ENCODE data around the gene NCSTN.
A peak's percentile ranks its signal among the peaks of the same experiment; 100 is the strongest.

The NCSTN gene

GRCh38 chr1:160400223-160400645 lies 57.1 kb downstream of the NCSTN start, which contains the start of gene VANGL2:
Gene VANGL2 (plus strand): TSS chr1:160400564. CDS start chr1:160415838, 15,274 bp downstream.
- peak within 1 kb of the TSS; percentile 76 for H3K4me3 ChIP-seq (ENCODE audit: low read length)
- TF ChIP-seq CTCF (conservative IDR thresholded peaks at IDR 0.05; ENCODE audit: low read depth, low read length), result no peak
- no peak for DNase-seq (ENCODE audit: low read depth)

GRCh38 chr1:160400646-160401486 lies 57.7 kb downstream of the NCSTN start:
- peak overlapping the region; percentile 76 for H3K4me3 ChIP-seq (ENCODE audit: low read length)
- TF ChIP-seq CTCF (conservative IDR thresholded peaks at IDR 0.05; ENCODE audit: low read depth, low read length), result no peak
- DNase-seq (ENCODE audit: low read depth), result no peak

- H3K4me3 ChIP-seq (ENCODE audit: low read length), result peak overlapping the region; percentile 76
- no peak for TF ChIP-seq CTCF (conservative IDR thresholded peaks at IDR 0.05; ENCODE audit: low read depth, low read length)
Measured at GRCh38 chr1:160401487-160401805, 58.3 kb downstream of the NCSTN start.

GRCh38 chr1:160402001-160402795 lies 59.0 kb downstream of the NCSTN start:
- TF ChIP-seq CTCF (conservative IDR thresholded peaks at IDR 0.05; ENCODE audit: low read depth, low read length), result no peak
- no peak overlapping the region for H3K4me3 ChIP-seq (ENCODE audit: low read length)
- no peak for DNase-seq (ENCODE audit: low read depth)

More at GRCh38 chr1:160401487-160401805, 58.3 kb downstream of the NCSTN start:
- no peak for DNase-seq (ENCODE audit: low read depth)

- no peak for TF ChIP-seq CTCF (conservative IDR thresholded peaks at IDR 0.05; ENCODE audit: low read depth, low read length)
- no peak for DNase-seq (ENCODE audit: low read depth)
- no peak overlapping the region for H3K4me3 ChIP-seq (ENCODE audit: low read length)
Measured at GRCh38 chr1:160403244-160403643, 60.1 kb downstream of the NCSTN start.

- no peak for DNase-seq (ENCODE audit: low read depth)
- no peak for TF ChIP-seq CTCF (conservative IDR thresholded peaks at IDR 0.05; ENCODE audit: low read depth, low read length)
- H3K4me3 ChIP-seq (ENCODE audit: low read length), result no peak overlapping the region
Measured at GRCh38 chr1:160404094-160404493, 60.9 kb downstream of the NCSTN start.
